Fibroblast of mammary gland (primary cell): ENCODE results near the gene LPP.
A peak's percentile ranks its signal among the peaks of the same experiment; 100 is the strongest.

ENCODE experiments used
- DNase-seq: peaks from one replicate; pipeline ENCODE4 v3.0.0-alpha.2; 2010; ENCODE audit warnings: low read depth
- H3K4me3 ChIP-seq: 2 replicates; pipeline ENCODE4 v1.5.1; 2011; ENCODE audit warnings: low read depth, mild to moderate bottlenecking, low read length, moderate library complexity; ENCODE audit not compliant: control insufficient read depth
- CTCF ChIP-seq: conservative IDR thresholded peaks from 2 replicates; pipeline ENCODE4 v1.5.1; 2011; ENCODE audit warnings: low read depth, low read length, inconsistent platforms; ENCODE audit not compliant: control insufficient read depth, insufficient read depth

LPP gene

GRCh38 chr3:188267790-188268335 lies 113.9 kb downstream of the LPP start:
- TF ChIP-seq CTCF = no peak
- H3K4me3 ChIP-seq = no peak overlapping the region
- DNase-seq = no peak

DNA sequence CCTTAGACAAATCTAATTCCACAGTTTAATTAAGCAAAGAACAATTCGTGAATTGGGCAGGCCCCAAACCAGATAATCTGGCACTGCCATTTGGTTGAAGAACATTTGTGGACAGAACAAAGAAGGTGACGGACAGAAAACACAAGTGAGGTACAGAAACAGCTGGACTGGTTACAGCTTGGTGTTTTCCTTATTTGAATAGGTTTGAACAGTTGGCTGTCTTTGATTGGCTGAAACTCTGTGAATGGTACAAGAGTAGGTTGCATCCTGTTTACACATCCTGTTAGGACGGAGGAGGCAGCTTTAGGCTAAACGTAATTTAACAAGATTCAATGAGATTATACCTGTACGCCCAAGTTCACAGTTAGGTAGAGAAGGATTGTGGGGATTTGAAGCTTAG lies 114.4 kb downstream of the LPP start:
- no peak overlapping the region for H3K4me3 ChIP-seq
- DNase-seq = no peak
- TF ChIP-seq CTCF = no peak

DNA sequence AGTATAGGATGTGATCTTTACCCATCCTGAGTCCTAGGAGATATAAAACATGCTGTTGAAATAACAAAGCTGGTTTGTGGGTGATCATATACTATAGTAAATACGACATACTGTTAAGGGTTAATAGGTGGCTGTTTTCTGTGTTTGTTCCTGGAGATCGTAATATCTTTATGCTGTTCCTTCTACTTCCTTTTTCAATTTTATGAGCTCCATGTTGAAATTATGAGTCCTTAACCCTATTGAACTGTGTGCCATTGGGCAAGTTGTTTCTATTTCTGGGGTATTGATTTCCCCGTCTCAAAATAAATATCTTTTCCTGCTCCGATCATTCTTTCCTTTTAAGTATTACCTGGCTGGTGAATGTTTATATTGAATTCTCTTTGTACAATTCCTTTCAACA lies 115.1 kb downstream of the LPP start:
- TF ChIP-seq CTCF = no peak
- DNase-seq = no peak
- H3K4me3 ChIP-seq = no peak overlapping the region

- no peak overlapping the region for H3K4me3 ChIP-seq
- TF ChIP-seq CTCF = no peak
- peak; percentile 91 for DNase-seq
Observed at GRCh38 chr3:188270423-188270972, 116.5 kb downstream of the LPP start.

GRCh38 chr3:188271226-188271914 lies 117.4 kb downstream of the LPP start:
- no peak for TF ChIP-seq CTCF
- no peak overlapping the region for H3K4me3 ChIP-seq
- DNase-seq = peak; percentile 42

DNA sequence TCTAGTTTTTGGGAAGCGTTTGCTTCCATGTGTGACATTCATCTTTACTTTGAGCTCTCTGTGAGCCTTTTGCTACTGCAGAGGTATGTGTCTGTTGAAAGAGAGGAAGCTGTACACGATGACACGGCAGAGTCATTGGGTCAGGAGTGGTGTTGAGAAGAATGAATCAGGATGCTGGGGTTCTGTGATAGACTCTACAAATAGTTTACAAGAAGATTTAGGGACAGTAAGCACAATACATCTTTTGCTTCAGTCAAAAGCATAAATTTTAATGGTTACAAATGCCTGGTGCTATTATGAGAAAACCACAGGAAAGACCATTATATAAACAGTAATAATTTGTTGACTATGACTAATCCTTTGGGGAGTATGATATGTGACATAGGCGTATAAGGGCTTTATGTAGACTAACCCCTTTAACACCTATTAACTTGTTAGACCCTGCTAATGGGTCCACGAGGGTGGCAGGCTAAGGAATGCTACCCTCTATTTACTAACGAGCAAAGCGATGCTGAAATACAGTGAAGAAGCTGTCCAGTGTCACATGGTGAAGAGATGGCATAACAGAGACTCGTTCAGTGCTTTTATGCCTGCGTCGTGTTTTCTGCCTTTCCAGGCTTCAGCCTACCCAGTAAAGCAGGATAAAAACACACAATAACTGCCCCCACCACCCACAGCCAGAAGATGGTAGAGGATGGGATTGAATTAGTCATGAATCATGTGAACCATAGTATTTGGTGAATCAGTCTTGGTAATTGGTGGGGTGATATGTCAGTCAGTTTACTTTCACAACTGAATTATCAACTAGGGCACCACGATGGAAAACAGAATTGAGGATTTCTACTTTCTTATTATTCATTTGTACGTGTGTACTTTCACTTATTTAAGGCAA lies 118.8 kb downstream of the LPP start:
- peak; percentile 96 for DNase-seq
- TF ChIP-seq CTCF = no peak
- no peak overlapping the region for H3K4me3 ChIP-seq
